ENCODE results near the gene MYNN. TPM values are rescaled to one million over a fixed set of nuclear protein-coding genes. Genes with fewer than 3 reads are reported as not detected.

The MYNN gene
- total and polyA plus RNA-seq, 9 of the 15 experiments (the other 6 are each of a cell fraction or from before 2014, with no cell fraction given) = 10.4 to 35.7 (median 21.3) TPM

- TF ChIP-seq TSC22D4 (tag; IDR thresholded peaks at IDR 0.05) = no peak
- peak; percentile 99 for TF ChIP-seq ZNF324 (CRISPR knock-in tag; IDR thresholded peaks at IDR 0.05)
- TF ChIP-seq HSF4 (CRISPR knock-in tag; IDR thresholded peaks at IDR 0.05; ENCODE audit: borderline replicate concordance) = no peak
- no peak for TF ChIP-seq MED1 (CRISPR knock-in tag; IDR thresholded peaks at IDR 0.05; ENCODE audit: borderline replicate concordance)
- TF ChIP-seq CHD1 (IDR thresholded peaks at IDR 0.05; ENCODE audit: low read length) = no peak
- TF ChIP-seq, protein P1, sequence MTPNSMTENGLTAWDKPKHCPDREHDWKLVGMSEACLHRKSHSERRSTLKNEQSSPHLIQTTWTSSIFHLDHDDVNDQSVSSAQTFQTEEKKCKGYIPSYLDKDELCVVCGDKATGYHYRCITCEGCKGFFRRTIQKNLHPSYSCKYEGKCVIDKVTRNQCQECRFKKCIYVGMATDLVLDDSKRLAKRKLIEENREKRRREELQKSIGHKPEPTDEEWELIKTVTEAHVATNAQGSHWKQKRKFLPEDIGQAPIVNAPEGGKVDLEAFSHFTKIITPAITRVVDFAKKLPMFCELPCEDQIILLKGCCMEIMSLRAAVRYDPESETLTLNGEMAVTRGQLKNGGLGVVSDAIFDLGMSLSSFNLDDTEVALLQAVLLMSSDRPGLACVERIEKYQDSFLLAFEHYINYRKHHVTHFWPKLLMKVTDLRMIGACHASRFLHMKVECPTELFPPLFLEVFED (CRISPR knock-in tag; conservative IDR thresholded peaks at IDR 0.05) = no peak
- TF ChIP-seq MYC (IDR thresholded peaks at IDR 0.05; ENCODE audit: low read depth, low read length) = no peak
- TF ChIP-seq MYC (CRISPR knock-in tag; IDR thresholded peaks at IDR 0.05; ENCODE audit: borderline replicate concordance, low read depth) = no peak
- TF ChIP-seq POU5F1 (IDR thresholded peaks at IDR 0.05; ENCODE audit: borderline replicate concordance, low read depth, low read length, partially characterized antibody) = no peak
- no peak for TF ChIP-seq DMBX1 (CRISPR knock-in tag; IDR thresholded peaks at IDR 0.05; ENCODE audit: borderline replicate concordance)
- no peak for TF ChIP-seq SRF (CRISPR knock-in tag; IDR thresholded peaks at IDR 0.05)
- TF ChIP-seq, protein P2, sequence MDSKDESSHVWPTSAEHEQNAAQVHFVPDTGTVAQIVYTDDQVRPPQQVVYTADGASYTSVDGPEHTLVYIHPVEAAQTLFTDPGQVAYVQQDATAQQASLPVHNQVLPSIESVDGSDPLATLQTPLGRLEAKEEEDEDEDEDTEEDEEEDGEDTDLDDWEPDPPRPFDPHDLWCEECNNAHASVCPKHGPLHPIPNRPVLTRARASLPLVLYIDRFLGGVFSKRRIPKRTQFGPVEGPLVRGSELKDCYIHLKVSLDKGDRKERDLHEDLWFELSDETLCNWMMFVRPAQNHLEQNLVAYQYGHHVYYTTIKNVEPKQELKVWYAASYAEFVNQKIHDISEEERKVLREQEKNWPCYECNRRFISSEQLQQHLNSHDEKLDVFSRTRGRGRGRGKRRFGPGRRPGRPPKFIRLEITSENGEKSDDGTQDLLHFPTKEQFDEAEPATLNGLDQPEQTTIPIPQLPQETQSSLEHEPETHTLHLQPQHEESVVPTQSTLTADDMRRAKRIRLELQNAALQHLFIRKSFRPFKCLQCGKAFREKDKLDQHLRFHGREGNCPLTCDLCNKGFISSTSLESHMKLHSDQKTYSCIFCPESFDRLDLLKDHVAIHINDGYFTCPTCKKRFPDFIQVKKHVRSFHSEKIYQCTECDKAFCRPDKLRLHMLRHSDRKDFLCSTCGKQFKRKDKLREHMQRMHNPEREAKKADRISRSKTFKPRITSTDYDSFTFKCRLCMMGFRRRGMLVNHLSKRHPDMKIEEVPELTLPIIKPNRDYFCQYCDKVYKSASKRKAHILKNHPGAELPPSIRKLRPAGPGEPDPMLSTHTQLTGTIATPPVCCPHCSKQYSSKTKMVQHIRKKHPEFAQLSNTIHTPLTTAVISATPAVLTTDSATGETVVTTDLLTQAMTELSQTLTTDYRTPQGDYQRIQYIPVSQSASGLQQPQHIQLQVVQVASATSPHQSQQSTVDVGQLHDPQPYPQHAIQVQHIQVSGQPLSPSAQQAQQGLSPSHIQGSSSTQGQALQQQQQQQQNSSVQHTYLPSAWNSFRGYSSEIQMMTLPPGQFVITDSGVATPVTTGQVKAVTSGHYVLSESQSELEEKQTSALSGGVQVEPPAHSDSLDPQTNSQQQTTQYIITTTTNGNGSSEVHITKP (IDR thresholded peaks at IDR 0.05; ENCODE audit: partially characterized antibody) = no peak
- peak in 1 of 2 experiments; percentile 79; a peak in 1 of 3 replicates for TF ChIP-seq CBX3 (IDR thresholded peaks at IDR 0.05; ENCODE audit: borderline replicate concordance in 1 of 2, low read length in 2 of 2)
- no peak for TF ChIP-seq HMBOX1 (IDR thresholded peaks at IDR 0.05)
- no peak for TF ChIP-seq MCM5 (IDR thresholded peaks at IDR 0.05; ENCODE audit: low read depth)
- TF ChIP-seq MEF2D (tag; conservative IDR thresholded peaks at IDR 0.05; ENCODE audit: low read depth) = no peak
- no peak for TF ChIP-seq TBP (optimal IDR thresholded peaks at IDR 0.05; ENCODE audit: low read depth, low read length)
- TF ChIP-seq GATA2 (CRISPR knock-in tag; IDR thresholded peaks at IDR 0.05) = no peak
- TF ChIP-seq RBM22 (IDR thresholded peaks at IDR 0.05; ENCODE audit: low read depth, low read length, poor library complexity, severe bottlenecking) = no peak
- TF ChIP-seq, protein P3, sequence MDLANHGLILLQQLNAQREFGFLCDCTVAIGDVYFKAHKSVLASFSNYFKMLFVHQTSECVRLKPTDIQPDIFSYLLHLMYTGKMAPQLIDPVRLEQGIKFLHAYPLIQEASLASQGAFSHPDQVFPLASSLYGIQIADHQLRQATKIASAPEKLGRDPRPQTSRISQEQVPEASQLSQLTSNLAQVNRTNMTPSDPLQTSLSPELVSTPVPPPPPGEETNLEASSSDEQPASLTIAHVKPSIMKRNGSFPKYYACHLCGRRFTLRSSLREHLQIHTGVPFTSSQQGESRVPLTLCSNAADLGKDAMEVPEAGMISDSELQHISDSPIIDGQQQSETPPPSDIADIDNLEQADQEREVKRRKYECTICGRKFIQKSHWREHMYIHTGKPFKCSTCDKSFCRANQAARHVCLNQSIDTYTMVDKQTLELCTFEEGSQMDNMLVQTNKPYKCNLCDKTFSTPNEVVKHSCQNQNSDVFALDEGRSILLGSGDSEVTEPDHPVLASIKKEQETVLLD (IDR thresholded peaks at IDR 0.05) = no peak
- no peak for TF ChIP-seq TAL1 (IDR thresholded peaks at IDR 0.05)
- peak; percentile 79 for TF ChIP-seq MEIS2 (IDR thresholded peaks at IDR 0.05; ENCODE audit: partially characterized antibody)
Measured at GRCh38 chr3:169815590-169816150, 42.5 kb downstream of the MYNN start (continued).

Measured in K562 (cell line).